ENCODE data around the gene DNAJB13. TPM values are rescaled to one million over a fixed set of nuclear protein-coding genes. Genes with fewer than 3 reads are reported as not detected.

Gene DNAJB13
- total RNA-seq: under 1 TPM; 0.31 to 0.44 TPM
- not detected for polyA plus RNA-seq

- ChIA-PET POLR2A (no interaction called here), CTCF (no interaction called here)
- Mint-ChIP-seq H3K4me3 (no peak within 1 kb of the TSS), H3K27me3 (peaks cover 5 to 7% of the 10 kb centered on the region in 2 donors), H3K9me3 (no peaks in the 10 kb centered on the region), H3K27ac (no peak within 1 kb of the TSS), H3K4me1 (no peaks in the 10 kb centered on the region), H3K36me3 (peaks cover 0 to 6% (median 4%) of the 10 kb centered on the region in 3 donors)
- Histone ChIP-seq H3K27ac (ENCODE audit: low read depth, low read length) (no peak within 1 kb of the TSS), H3K36me3 (ENCODE audit: insufficient read depth, low read length) (no peaks in the 10 kb centered on the region), H3K4me1 (ENCODE audit: insufficient read depth, low read length) (no peaks in the 10 kb centered on the region), H3K9me3 (ENCODE audit: low read length) (no peaks in the 10 kb centered on the region), H3K4me3 (ENCODE audit: low read length) (no peak within 1 kb of the TSS), H3K27me3 (ENCODE audit: insufficient read depth, low read length, poor library complexity, severe bottlenecking) (no peaks in the 10 kb centered on the region)
- DNase-seq: no peak
Observed at GRCh38 chr11:73950869-73951710, at the start of gene DNAJB13. Gene DNAJB13, plus strand, starts transcription at chr11:73951026. Its CDS starts 44 bp downstream, at chr11:73951070.

- CTCF ChIA-PET: no interaction called here
- Mint-ChIP-seq H3K9me3 (no peaks in the 10 kb centered on the region), H3K27me3 (no peaks in the 10 kb centered on the region), H3K4me3 (no peak overlapping the region), H3K27ac (peak overlapping the region in 1 of 8 donors; percentile 34), H3K4me1 (no peaks in the 10 kb centered on the region), H3K36me3 (peaks cover 10 to 61% (median 18%) of the 10 kb centered on the region in 3 donors)
- no peaks in the 10 kb centered on the region for H3K9me3 ChIP-seq (ENCODE audit: low read length)
- POLR2A ChIA-PET: no interaction called here
- peaks cover 9% of the 10 kb centered on the region for H3K36me3 ChIP-seq (ENCODE audit: insufficient read depth, low read length)
- H3K4me1 ChIP-seq (ENCODE audit: insufficient read depth, low read length): no peaks in the 10 kb centered on the region
- H3K27me3 ChIP-seq (ENCODE audit: insufficient read depth, low read length, poor library complexity, severe bottlenecking): no peaks in the 10 kb centered on the region
- no peak overlapping the region for H3K27ac ChIP-seq (ENCODE audit: low read depth, low read length)
- no peak overlapping the region for H3K4me3 ChIP-seq (ENCODE audit: low read length)
- no peak for DNase-seq
Observed at GRCh38 chr11:73902303-73902702, 48.5 kb upstream of the DNAJB13 start.

- ChIA-PET CTCF (interaction anchor here (0.8 kb wide), 1 partner anchor 246 kb away, joined by 3 read pairs; no protein-coding TSS in a partner anchor), POLR2A (no interaction called here)
- no peak overlapping the region for H3K27ac ChIP-seq (ENCODE audit: low read depth, low read length)
- peak overlapping the region in 4 of 8 donors; percentile 6 to 81 (median 60) for H3K27ac Mint-ChIP-seq
- H3K9me3 ChIP-seq (ENCODE audit: low read length): no peaks in the 10 kb centered on the region
- H3K9me3 Mint-ChIP-seq: no peaks in the 10 kb centered on the region
- H3K4me3 ChIP-seq (ENCODE audit: low read length): no peak overlapping the region
- H3K36me3 Mint-ChIP-seq: peaks cover 6 to 67% (median 12%) of the 10 kb centered on the region in 3 donors
- H3K27me3 ChIP-seq (ENCODE audit: insufficient read depth, low read length, poor library complexity, severe bottlenecking): no peaks in the 10 kb centered on the region
- peaks cover 0 to 2% (median 0%) of the 10 kb centered on the region in 3 donors for H3K4me1 Mint-ChIP-seq
- H3K36me3 ChIP-seq (ENCODE audit: insufficient read depth, low read length): peaks cover 12% of the 10 kb centered on the region
- no peak overlapping the region for H3K4me3 Mint-ChIP-seq
- H3K27me3 Mint-ChIP-seq: no peaks in the 10 kb centered on the region
- H3K4me1 ChIP-seq (ENCODE audit: insufficient read depth, low read length): no peaks in the 10 kb centered on the region
- DNase-seq: peak in 3 of 5 donors; percentile 2 to 14 (median 10)
Observed at GRCh38 chr11:73907191-73907590, 43.6 kb upstream of the DNAJB13 start.

GRCh38 chr11:73912026-73912425, 38.8 kb upstream of the DNAJB13 start:
- Mint-ChIP-seq H3K27ac (peak overlapping the region in 1 of 8 donors; percentile 2), H3K36me3 (peaks cover 9 to 81% (median 24%) of the 10 kb centered on the region in 3 donors), H3K9me3 (no peaks in the 10 kb centered on the region), H3K4me1 (peaks cover 0 to 2% (median 0%) of the 10 kb centered on the region in 3 donors), H3K4me3 (no peak overlapping the region), H3K27me3 (no peaks in the 10 kb centered on the region)
- DNase-seq: no peak
- no peaks in the 10 kb centered on the region for H3K9me3 ChIP-seq (ENCODE audit: low read length)
- no peaks in the 10 kb centered on the region for H3K27me3 ChIP-seq (ENCODE audit: insufficient read depth, low read length, poor library complexity, severe bottlenecking)
- peaks cover 31% of the 10 kb centered on the region for H3K36me3 ChIP-seq (ENCODE audit: insufficient read depth, low read length)
- no peak overlapping the region for H3K4me3 ChIP-seq (ENCODE audit: low read length)
- POLR2A ChIA-PET: no interaction called here
- H3K4me1 ChIP-seq (ENCODE audit: insufficient read depth, low read length): no peaks in the 10 kb centered on the region
- no peak overlapping the region for H3K27ac ChIP-seq (ENCODE audit: low read depth, low read length)
- CTCF ChIA-PET: no interaction called here

GRCh38 chr11:73913472-73913871, 37.4 kb upstream of the DNAJB13 start:
- CTCF ChIA-PET: no interaction called here
- Histone ChIP-seq H3K36me3 (ENCODE audit: insufficient read depth, low read length) (peaks cover 36% of the 10 kb centered on the region), H3K27ac (ENCODE audit: low read depth, low read length) (no peak overlapping the region), H3K4me3 (ENCODE audit: low read length) (no peak overlapping the region), H3K27me3 (ENCODE audit: insufficient read depth, low read length, poor library complexity, severe bottlenecking) (no peaks in the 10 kb centered on the region), H3K4me1 (ENCODE audit: insufficient read depth, low read length) (no peaks in the 10 kb centered on the region), H3K9me3 (ENCODE audit: low read length) (no peaks in the 10 kb centered on the region)
- Mint-ChIP-seq H3K36me3 (peaks cover 9 to 84% (median 24%) of the 10 kb centered on the region in 3 donors), H3K4me3 (no peak overlapping the region), H3K27me3 (no peaks in the 10 kb centered on the region), H3K27ac (peak overlapping the region in 1 of 8 donors; percentile 11), H3K4me1 (no peaks in the 10 kb centered on the region), H3K9me3 (no peaks in the 10 kb centered on the region)
- POLR2A ChIA-PET: no interaction called here
- no peak for DNase-seq

GRCh38 chr11:73914284-73914683, 36.5 kb upstream of the DNAJB13 start:
- H3K4me3 ChIP-seq (ENCODE audit: low read length): no peak overlapping the region
- no peaks in the 10 kb centered on the region for H3K27me3 ChIP-seq (ENCODE audit: insufficient read depth, low read length, poor library complexity, severe bottlenecking)
- H3K4me3 Mint-ChIP-seq: peak overlapping the region in 1 of 7 donors; percentile 32
- H3K9me3 Mint-ChIP-seq: no peaks in the 10 kb centered on the region
- H3K4me1 ChIP-seq (ENCODE audit: insufficient read depth, low read length): no peaks in the 10 kb centered on the region
- H3K27ac Mint-ChIP-seq: no peak overlapping the region
- ChIA-PET CTCF (no interaction called here), POLR2A (no interaction called here)
- H3K9me3 ChIP-seq (ENCODE audit: low read length): no peaks in the 10 kb centered on the region
- no peaks in the 10 kb centered on the region for H3K27me3 Mint-ChIP-seq
- H3K36me3 Mint-ChIP-seq: peaks cover 10 to 88% (median 31%) of the 10 kb centered on the region in 3 donors
- no peak overlapping the region for H3K27ac ChIP-seq (ENCODE audit: low read depth, low read length)
- no peak for DNase-seq
- H3K4me1 Mint-ChIP-seq: no peaks in the 10 kb centered on the region
- peaks cover 42% of the 10 kb centered on the region for H3K36me3 ChIP-seq (ENCODE audit: insufficient read depth, low read length)

GRCh38 chr11:73916435-73916834, 34.4 kb upstream of the DNAJB13 start:
- no peaks in the 10 kb centered on the region for H3K9me3 Mint-ChIP-seq
- H3K27ac ChIP-seq (ENCODE audit: low read depth, low read length): no peak overlapping the region
- POLR2A ChIA-PET: interaction anchor here (0.7 kb wide), 1 partner anchor 137 kb away, joined by 4 read pairs; no protein-coding TSS in a partner anchor
- peaks cover 39% of the 10 kb centered on the region for H3K36me3 ChIP-seq (ENCODE audit: insufficient read depth, low read length)
- peak overlapping the region in 1 of 8 donors; percentile 66 for H3K27ac Mint-ChIP-seq
- H3K27me3 Mint-ChIP-seq: no peaks in the 10 kb centered on the region
- CTCF ChIA-PET: interaction anchor here (1.2 kb wide), 1 partner anchor 11 kb away, joined by 3 read pairs; no protein-coding TSS in a partner anchor
- H3K4me3 ChIP-seq (ENCODE audit: low read length): no peak overlapping the region
- H3K9me3 ChIP-seq (ENCODE audit: low read length): no peaks in the 10 kb centered on the region
- DNase-seq: no peak
- no peaks in the 10 kb centered on the region for H3K27me3 ChIP-seq (ENCODE audit: insufficient read depth, low read length, poor library complexity, severe bottlenecking)
- no peaks in the 10 kb centered on the region for H3K4me1 ChIP-seq (ENCODE audit: insufficient read depth, low read length)
- H3K4me1 Mint-ChIP-seq: no peaks in the 10 kb centered on the region
- no peak overlapping the region for H3K4me3 Mint-ChIP-seq
- H3K36me3 Mint-ChIP-seq: peaks cover 8 to 86% (median 30%) of the 10 kb centered on the region in 3 donors

GRCh38 chr11:73921180-73921579, 29.6 kb upstream of the DNAJB13 start:
- peaks cover 20% of the 10 kb centered on the region for H3K36me3 ChIP-seq (ENCODE audit: insufficient read depth, low read length)
- ChIA-PET POLR2A (no interaction called here), CTCF (no interaction called here)
- H3K27me3 Mint-ChIP-seq: no peaks in the 10 kb centered on the region
- H3K4me1 ChIP-seq (ENCODE audit: insufficient read depth, low read length): no peaks in the 10 kb centered on the region
- no peaks in the 10 kb centered on the region for H3K27me3 ChIP-seq (ENCODE audit: insufficient read depth, low read length, poor library complexity, severe bottlenecking)
- H3K9me3 Mint-ChIP-seq: no peaks in the 10 kb centered on the region
- no peaks in the 10 kb centered on the region for H3K4me1 Mint-ChIP-seq
- H3K36me3 Mint-ChIP-seq: peaks cover 8 to 77% (median 24%) of the 10 kb centered on the region in 3 donors
- DNase-seq: no peak
- no peaks in the 10 kb centered on the region for H3K9me3 ChIP-seq (ENCODE audit: low read length)
- no peak overlapping the region for H3K27ac ChIP-seq (ENCODE audit: low read depth, low read length)
- H3K27ac Mint-ChIP-seq: peak overlapping the region in 3 of 8 donors; percentile 45 to 75 (median 47)
- no peak overlapping the region for H3K4me3 ChIP-seq (ENCODE audit: low read length)
- no peak overlapping the region for H3K4me3 Mint-ChIP-seq

All from CD8-positive, alpha-beta memory T cell (primary cell).